Activated B cell treated with CpG ODN at 0.5 μM for 24 hours (primary cell): ENCODE measurements around the gene AQP9. TPM values are rescaled to one million over a fixed set of nuclear protein-coding genes. Genes with fewer than 3 reads are reported as not detected.

Source experiments
- ATAC-seq: fragments of 200-7000 bp; cut with Tn5 transposase; one replicate; pipeline ENCODE4 v1.10.0; 2021; ENCODE audit warnings: low read depth, mild to moderate bottlenecking, moderate library complexity
- CTCF ChIA-PET: fragments of 350-600 bp; sonication (Branson Sonifier 250); formaldehyde crosslinking; loops from one replicate; lab custom pipeline; 2021; ENCODE audit warnings: antibody characterized with exemption; lab: Charles Lee
- POLR2A ChIA-PET: fragments of 350-600 bp; sonication (Branson Sonifier 250); formaldehyde crosslinking; loops from one replicate; lab custom pipeline; 2021; ENCODE audit warnings: antibody characterized with exemption; lab: Charles Lee
- DNase-seq: peaks from one replicate; pipeline ENCODE4 v3.0.0; 2022
- H3K27ac Mint-ChIP-seq: one replicate; pipeline ENCODE4 v1.8.0; 2020; ENCODE audit warnings: mixed read lengths
- H3K27me3 Mint-ChIP-seq: one replicate; pipeline ENCODE4 v1.8.0; 2021; ENCODE audit warnings: mixed read lengths
- H3K36me3 Mint-ChIP-seq: one replicate; pipeline ENCODE4 v1.8.0; 2021; ENCODE audit warnings: low read depth, mixed read lengths
- H3K4me1 Mint-ChIP-seq: one replicate; pipeline ENCODE4 v1.8.0; 2021; ENCODE audit warnings: mixed read lengths
- H3K4me3 Mint-ChIP-seq: one replicate; pipeline ENCODE4 v1.8.0; 2020; ENCODE audit warnings: mild to moderate bottlenecking, mixed read lengths
- H3K9me3 Mint-ChIP-seq: one replicate; pipeline ENCODE4 v1.8.0; 2020; ENCODE audit warnings: mixed read lengths
- CTCF ChIP-seq: fragments of 200-600 bp; IDR thresholded peaks from one replicate; pipeline ENCODE4 v1.8.0; 2022; ENCODE audit warnings: antibody characterized with exemption, mild to moderate bottlenecking
- intact Hi-C: fragments of 100-400 bp; cut with micrococcal nuclease; formaldehyde crosslinking; loops from one replicate; pipeline ENCODE4 v1.15.1; 2024
- total RNA-seq: library from RNA; stranded (reverse); gene quantifications from 2 replicates; pipeline ENCODE4 v1.2.3, GENCODE V29; 2022

The AQP9 gene
- total RNA-seq, 1 donor from 2014 or later = not detected

GRCh38 chr15:58154769-58155168, 16.6 kb downstream of the AQP9 start:
- intact Hi-C loops = no loop called here
- H3K4me1 Mint-ChIP-seq = no peaks in the 10 kb centered on the region
- ATAC-seq (no peak), DNase-seq (no peak)
- CTCF ChIA-PET = no interaction called here
- no peaks in the 10 kb centered on the region for H3K36me3 Mint-ChIP-seq
- H3K9me3 Mint-ChIP-seq = no peaks in the 10 kb centered on the region
- no peaks in the 10 kb centered on the region for H3K27me3 Mint-ChIP-seq
- TF ChIP-seq CTCF = no peak
- no peak overlapping the region for H3K27ac Mint-ChIP-seq
- no peak overlapping the region for H3K4me3 Mint-ChIP-seq
- POLR2A ChIA-PET = no interaction called here

- CTCF ChIA-PET = no interaction called here
- POLR2A ChIA-PET = no interaction called here
Measured at GRCh38 chr15:58159827-58160386, 21.7 kb downstream of the AQP9 start.

GRCh38 chr15:58161436-58161930, 23.3 kb downstream of the AQP9 start:
- ChIA-PET POLR2A (no interaction called here), CTCF (no interaction called here)
- DNase-seq = no peak
- H3K27me3 Mint-ChIP-seq = peaks cover 15% of the 10 kb centered on the region
- no peaks in the 10 kb centered on the region for H3K4me1 Mint-ChIP-seq
- no peaks in the 10 kb centered on the region for H3K9me3 Mint-ChIP-seq
- TF ChIP-seq CTCF = no peak
- no peak overlapping the region for H3K4me3 Mint-ChIP-seq
- no peaks in the 10 kb centered on the region for H3K36me3 Mint-ChIP-seq
- intact Hi-C loops = no loop called here
- ATAC-seq = no peak
- no peak overlapping the region for H3K27ac Mint-ChIP-seq

More at GRCh38 chr15:58159827-58160386, 21.7 kb downstream of the AQP9 start:
- Mint-ChIP-seq H3K27ac (no peak overlapping the region), H3K36me3 (no peaks in the 10 kb centered on the region), H3K27me3 (peaks cover 15% of the 10 kb centered on the region), H3K4me3 (no peak overlapping the region), H3K9me3 (no peaks in the 10 kb centered on the region), H3K4me1 (no peaks in the 10 kb centered on the region)
- ATAC-seq = no peak
- intact Hi-C loops = no loop called here
- TF ChIP-seq CTCF = no peak
- no peak for DNase-seq

GRCh38 chr15:58163985-58164384, 25.8 kb downstream of the AQP9 start:
- H3K4me1 Mint-ChIP-seq = no peaks in the 10 kb centered on the region
- no peaks in the 10 kb centered on the region for H3K36me3 Mint-ChIP-seq
- DNase-seq (no peak), ATAC-seq (no peak)
- H3K9me3 Mint-ChIP-seq = no peaks in the 10 kb centered on the region
- H3K4me3 Mint-ChIP-seq = no peak overlapping the region
- ChIA-PET CTCF (no interaction called here), POLR2A (no interaction called here)
- no peak for TF ChIP-seq CTCF
- H3K27ac Mint-ChIP-seq = no peak overlapping the region
- intact Hi-C loops = no loop called here
- peaks cover 15% of the 10 kb centered on the region for H3K27me3 Mint-ChIP-seq

- TF ChIP-seq CTCF = no peak
- no peak for ATAC-seq
- intact Hi-C loops = no loop called here
- no peak overlapping the region for H3K27ac Mint-ChIP-seq
- no peaks in the 10 kb centered on the region for H3K36me3 Mint-ChIP-seq
- no peaks in the 10 kb centered on the region for H3K9me3 Mint-ChIP-seq
- ChIA-PET POLR2A (no interaction called here), CTCF (no interaction called here)
- H3K4me3 Mint-ChIP-seq = no peak overlapping the region
- H3K4me1 Mint-ChIP-seq = no peaks in the 10 kb centered on the region
- H3K27me3 Mint-ChIP-seq = peaks cover 16% of the 10 kb centered on the region
- no peak for DNase-seq
Measured at GRCh38 chr15:58164926-58165325, 26.7 kb downstream of the AQP9 start.
